ENCODE measurements around the gene ZSWIM7. TPM values are rescaled to one million over a fixed set of nuclear protein-coding genes. Genes with fewer than 3 reads are reported as not detected.

ZSWIM7 gene
- total RNA-seq, 1 experiment from 2014 or later: 13.8 TPM

DNA sequence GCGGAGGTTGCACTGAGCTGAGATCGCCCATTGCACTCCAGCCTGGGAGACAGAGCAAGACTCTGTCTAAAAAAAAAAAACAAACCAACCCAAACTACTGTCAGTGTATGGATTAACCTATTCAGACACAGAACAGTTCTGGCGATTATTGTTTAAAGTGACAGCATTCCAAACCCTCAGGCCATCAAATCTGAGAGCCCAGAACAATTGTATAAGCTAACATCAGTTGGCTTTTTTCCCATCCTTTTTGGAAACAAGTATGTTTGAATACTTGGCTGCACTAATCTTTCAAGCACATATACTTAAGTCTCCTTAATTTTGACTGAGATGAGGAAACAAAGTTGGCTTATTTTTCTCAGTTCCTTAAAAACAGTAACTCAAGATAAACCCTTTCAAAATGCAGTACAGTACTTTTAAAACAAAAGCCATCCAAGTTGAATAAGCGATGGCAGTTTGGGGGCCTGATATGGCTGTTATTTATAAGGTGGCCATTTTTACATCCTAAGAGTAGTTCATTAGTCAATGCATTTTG, 1.4 kb downstream of the ZSWIM7 start:
- no peaks in the 10 kb centered on the region for H3K27me3 Mint-ChIP-seq (ENCODE audit: insufficient read depth, unreplicated experiment)
- TF ChIP-seq CTCF (IDR thresholded peaks at IDR 0.05; ENCODE audit: insufficient read depth in 1 of 2, low read depth in 1 of 2, low read length in 1 of 2, severe bottlenecking in 1 of 2, unreplicated experiment in 1 of 2): no peak
- BruUV-seq (replicated peaks): TSS peak; percentile 61
- ChIA-PET CTCF (interaction anchor here (0.8 to 3.2 kb wide), 2 partner anchors 46 to 53 kb away, joined by 3 to 19 read pairs; partner anchors contain the start of gene ADORA2B), POLR2A (no interaction called here)
- intact Hi-C loops (cut with micrococcal nuclease; ENCODE audit: unreplicated experiment): loop anchor here (1.0 kb wide), 2 partner anchors 54 to 170 kb away; no protein-coding TSS in a partner anchor
- Histone ChIP-seq H3K9me3 (no peaks in the 10 kb centered on the region), H3K27me3 (replicated peaks; ENCODE audit: control insufficient read depth, insufficient read depth, low read length) (no peaks in the 10 kb centered on the region), H3K36me3 (ENCODE audit: control insufficient read depth, insufficient read depth, low read length) (no peaks in the 10 kb centered on the region; the same call in 1 of the 2 replicates), H3K4me1 (no peaks in the 10 kb centered on the region), H3K4me3 (ENCODE audit: low read depth, low read length) (no peak overlapping the region)
- peaks cover 15% of the 10 kb centered on the region for H3K4me1 Mint-ChIP-seq (ENCODE audit: low read depth, unreplicated experiment)
- no peak overlapping the region for H3K4me3 Mint-ChIP-seq (ENCODE audit: unreplicated experiment)
- DNase-seq: no peak
- no peaks in the 10 kb centered on the region for H3K9me3 Mint-ChIP-seq (ENCODE audit: unreplicated experiment)
- no peak overlapping the region for H3K27ac Mint-ChIP-seq (ENCODE audit: unreplicated experiment)
- H3K36me3 Mint-ChIP-seq (ENCODE audit: insufficient read depth, unreplicated experiment): peaks cover 49% of the 10 kb centered on the region

DNA sequence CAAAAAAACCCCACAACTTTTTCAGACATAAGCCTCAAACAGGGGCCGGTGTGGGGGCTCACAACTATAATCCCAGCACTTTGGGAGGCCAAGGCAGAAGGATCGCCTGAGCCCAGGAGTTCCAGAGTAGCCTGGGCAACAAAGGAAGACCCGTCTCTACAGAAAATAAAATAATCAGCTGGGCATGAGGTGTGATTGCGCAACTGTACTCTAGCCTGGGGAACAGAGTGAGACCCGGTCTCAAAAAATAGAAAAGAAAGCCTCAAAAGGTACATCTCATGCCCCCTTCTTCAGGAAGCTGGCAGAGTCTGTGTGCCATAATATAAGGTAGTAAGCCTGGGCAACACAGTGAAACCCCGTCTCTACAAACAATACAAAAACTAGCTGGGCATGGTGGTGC, 3.2 kb downstream of the ZSWIM7 start:
- Mint-ChIP-seq H3K36me3 (ENCODE audit: insufficient read depth, unreplicated experiment) (peaks cover 32% of the 10 kb centered on the region), H3K27me3 (ENCODE audit: insufficient read depth, unreplicated experiment) (no peaks in the 10 kb centered on the region), H3K27ac (ENCODE audit: unreplicated experiment) (no peak overlapping the region), H3K9me3 (ENCODE audit: unreplicated experiment) (no peaks in the 10 kb centered on the region), H3K4me3 (ENCODE audit: unreplicated experiment) (no peak overlapping the region), H3K4me1 (ENCODE audit: low read depth, unreplicated experiment) (peaks cover 7% of the 10 kb centered on the region)
- POLR2A ChIA-PET: no interaction called here
- H3K36me3 ChIP-seq (ENCODE audit: control insufficient read depth, insufficient read depth, low read length): no peaks in the 10 kb centered on the region
- BruUV-seq (replicated peaks): no TSS peak
- no peak overlapping the region for H3K4me3 ChIP-seq (ENCODE audit: low read depth, low read length)
- TF ChIP-seq CTCF (IDR thresholded peaks at IDR 0.05; ENCODE audit: insufficient read depth in 1 of 2, low read depth in 1 of 2, low read length in 1 of 2, severe bottlenecking in 1 of 2, unreplicated experiment in 1 of 2): no peak
- no peaks in the 10 kb centered on the region for H3K9me3 ChIP-seq
- no peak for DNase-seq
- no peaks in the 10 kb centered on the region for H3K4me1 ChIP-seq
- intact Hi-C loops (cut with micrococcal nuclease; ENCODE audit: unreplicated experiment): no loop called here
- CTCF ChIA-PET: no interaction called here
- H3K27me3 ChIP-seq (replicated peaks; ENCODE audit: control insufficient read depth, insufficient read depth, low read length): no peaks in the 10 kb centered on the region

GRCh38 chr17:15981646-15982580, 17.6 kb downstream of the ZSWIM7 start:
- Mint-ChIP-seq H3K36me3 (ENCODE audit: insufficient read depth, unreplicated experiment) (peaks cover 16% of the 10 kb centered on the region), H3K4me3 (ENCODE audit: unreplicated experiment) (no peak overlapping the region), H3K27me3 (ENCODE audit: insufficient read depth, unreplicated experiment) (no peaks in the 10 kb centered on the region), H3K27ac (ENCODE audit: unreplicated experiment) (peak overlapping the region; percentile 6), H3K4me1 (ENCODE audit: low read depth, unreplicated experiment) (no peaks in the 10 kb centered on the region), H3K9me3 (ENCODE audit: unreplicated experiment) (no peaks in the 10 kb centered on the region)
- H3K9me3 ChIP-seq: no peaks in the 10 kb centered on the region
- H3K36me3 ChIP-seq (ENCODE audit: control insufficient read depth, insufficient read depth, low read length): no peaks in the 10 kb centered on the region
- H3K27me3 ChIP-seq (replicated peaks; ENCODE audit: control insufficient read depth, insufficient read depth, low read length): no peaks in the 10 kb centered on the region
- no TSS peak for BruUV-seq (replicated peaks)
- no peak overlapping the region for H3K4me3 ChIP-seq (ENCODE audit: low read depth, low read length)
- H3K4me1 ChIP-seq: no peaks in the 10 kb centered on the region
- DNase-seq: no peak
- ChIA-PET CTCF (no interaction called here), POLR2A (no interaction called here)
- intact Hi-C loops (cut with micrococcal nuclease; ENCODE audit: unreplicated experiment): no loop called here
- TF ChIP-seq CTCF (IDR thresholded peaks at IDR 0.05; ENCODE audit: insufficient read depth in 1 of 2, low read depth in 1 of 2, low read length in 1 of 2, severe bottlenecking in 1 of 2, unreplicated experiment in 1 of 2): no peak
